Nephron progenitor cell (in vitro differentiated cells): ENCODE measurements around the gene IQCK.
"Not testable (repeated sequence)": the region's sequence is repeated elsewhere in the genome, so short reads cannot be mapped to it uniquely, and the experiment has no call there.

Experiments used
- DNase-seq: peaks from one replicate; pipeline ENCODE4 v3.0.0; 2021
- H3K27ac Mint-ChIP-seq: 2 replicates; pipeline ENCODE4 v1.8.0; 2021; ENCODE audit warnings: mild to moderate bottlenecking, moderate library complexity, mixed read lengths
- H3K27me3 Mint-ChIP-seq: 2 replicates; pipeline ENCODE4 v1.8.0; 2021; ENCODE audit warnings: mild to moderate bottlenecking, low read depth, mixed read lengths; ENCODE audit not compliant: poor library complexity
- H3K36me3 Mint-ChIP-seq: 2 replicates; pipeline ENCODE4 v1.8.0; 2021; ENCODE audit warnings: low read depth, mixed read lengths
- H3K4me1 Mint-ChIP-seq: 2 replicates; pipeline ENCODE4 v1.8.0; 2021; ENCODE audit warnings: mixed read lengths
- H3K4me3 Mint-ChIP-seq: 2 replicates; pipeline ENCODE4 v1.8.0; 2021; ENCODE audit warnings: mild to moderate bottlenecking, moderate library complexity, mixed read lengths
- H3K9me3 Mint-ChIP-seq: 2 replicates; pipeline ENCODE4 v1.8.0; 2021; ENCODE audit warnings: mild to moderate bottlenecking, moderate library complexity, mixed read lengths
- CTCF ChIP-seq: fragments of 200-600 bp; sonication (generic); IDR thresholded peaks from 2 replicates; pipeline ENCODE4 v1.5.0; 2021; ENCODE audit warnings: antibody characterized with exemption

IQCK gene

GRCh38 chr16:19710991-19711545 lies 7.0 kb upstream of the IQCK start:
- no peak for DNase-seq
- Mint-ChIP-seq H3K4me1 (peaks cover 50% of the 10 kb centered on the region), H3K9me3 (no peaks in the 10 kb centered on the region), H3K27ac (peak overlapping the region; percentile 68), H3K27me3 (no peaks in the 10 kb centered on the region), H3K36me3 (peaks cover 59% of the 10 kb centered on the region), H3K4me3 (no peak overlapping the region)
- TF ChIP-seq CTCF: no peak

GRCh38 chr16:19711643-19712042 lies 6.4 kb upstream of the IQCK start:
- Mint-ChIP-seq H3K27ac (peak overlapping the region; percentile 68), H3K36me3 (peaks cover 53% of the 10 kb centered on the region), H3K4me1 (peaks cover 52% of the 10 kb centered on the region), H3K9me3 (no peaks in the 10 kb centered on the region), H3K27me3 (no peaks in the 10 kb centered on the region), H3K4me3 (no peak overlapping the region)
- DNase-seq: no peak
- no peak for TF ChIP-seq CTCF

GRCh38 chr16:19712418-19713058 lies 5.5 kb upstream of the IQCK start:
- H3K27ac Mint-ChIP-seq: no peak overlapping the region
- no peak overlapping the region for H3K4me3 Mint-ChIP-seq
- peaks cover 55% of the 10 kb centered on the region for H3K4me1 Mint-ChIP-seq
- H3K36me3 Mint-ChIP-seq: peaks cover 45% of the 10 kb centered on the region
- DNase-seq: no peak
- TF ChIP-seq CTCF: no peak
- H3K9me3 Mint-ChIP-seq: no peaks in the 10 kb centered on the region
- no peaks in the 10 kb centered on the region for H3K27me3 Mint-ChIP-seq

- no peak for DNase-seq
- no peak overlapping the region for H3K27ac Mint-ChIP-seq
- H3K9me3 Mint-ChIP-seq: no peaks in the 10 kb centered on the region
- no peak overlapping the region for H3K4me3 Mint-ChIP-seq
- H3K27me3 Mint-ChIP-seq: no peaks in the 10 kb centered on the region
- TF ChIP-seq CTCF: no peak
- peaks cover 45% of the 10 kb centered on the region for H3K36me3 Mint-ChIP-seq
- H3K4me1 Mint-ChIP-seq: peaks cover 47% of the 10 kb centered on the region
Observed at GRCh38 chr16:19713697-19714096, 4.4 kb upstream of the IQCK start.

- no peak for TF ChIP-seq CTCF
- peaks cover 29% of the 10 kb centered on the region for H3K36me3 Mint-ChIP-seq
- peak overlapping the region; percentile 96 for H3K4me3 Mint-ChIP-seq
- no peaks in the 10 kb centered on the region for H3K27me3 Mint-ChIP-seq
- no peaks in the 10 kb centered on the region for H3K9me3 Mint-ChIP-seq
- H3K27ac Mint-ChIP-seq: peak overlapping the region; percentile 51
- no peak for DNase-seq
- peaks cover 41% of the 10 kb centered on the region for H3K4me1 Mint-ChIP-seq
Observed at GRCh38 chr16:19715566-19715965, 2.5 kb upstream of the IQCK start.

- TF ChIP-seq CTCF: no peak
- Mint-ChIP-seq H3K4me3 (peak overlapping the region; percentile 96), H3K4me1 (peaks cover 41% of the 10 kb centered on the region), H3K27ac (peak overlapping the region; percentile 67), H3K9me3 (no peaks in the 10 kb centered on the region), H3K27me3 (no peaks in the 10 kb centered on the region), H3K36me3 (peaks cover 28% of the 10 kb centered on the region)
- DNase-seq: no peak
Observed at GRCh38 chr16:19716183-19716582, 1.9 kb upstream of the IQCK start.

GRCh38 chr16:19716728-19717127 lies 1.3 kb upstream of the IQCK start:
- not testable (repeated sequence) for DNase-seq, H3K9me3 Mint-ChIP-seq, H3K27me3 Mint-ChIP-seq
- Mint-ChIP-seq H3K4me1 (peaks cover 37% of the 10 kb centered on the region), H3K27ac (peak overlapping the region; percentile 94), H3K4me3 (peak overlapping the region; percentile 96), H3K36me3 (peaks cover 23% of the 10 kb centered on the region)
